Measurements from ENCODE around the gene B2M.
"Not testable (repeated sequence)": the region's sequence is repeated elsewhere in the genome, so short reads cannot be mapped to it uniquely, and the experiment has no call there.

B2M gene

GRCh38 chr15:44726568-44727484, 15.5 kb downstream of the B2M start:
- no peak for DNase-seq

- no peak for DNase-seq
These were observed 16.3 kb downstream of the B2M start for GRCh38 chr15:44727485-44728231.

- DNase-seq: not testable (repeated sequence)
These were observed 16.9 kb downstream of the B2M start for GRCh38 chr15:44728232-44728575.

GRCh38 chr15:44728576-44729407, 17.5 kb downstream of the B2M start:
- DNase-seq: peak; percentile 98

- DNase-seq: no peak
These were observed 18.3 kb downstream of the B2M start for GRCh38 chr15:44729408-44730127.

- no peak for DNase-seq
These were observed 23.6 kb downstream of the B2M start for GRCh38 chr15:44734839-44735481.

- DNase-seq: no peak
These were observed 24.3 kb downstream of the B2M start for GRCh38 chr15:44735482-44736180.

GRCh38 chr15:44736181-44736765, 25.0 kb downstream of the B2M start, which contains the start of gene TRIM69:
TSS of gene TRIM69 (plus strand) at chr15:44736528. CDS start at chr15:44736705, 177 bp downstream.
- no peak for DNase-seq

- DNase-seq: no peak
These were observed 27.1 kb downstream of the B2M start for GRCh38 chr15:44738340-44738984.

GRCh38 chr15:44739222-44739847, 28.0 kb downstream of the B2M start:
- DNase-seq: not testable (repeated sequence)

- not testable (repeated sequence) for DNase-seq
These were observed 32.1 kb downstream of the B2M start for GRCh38 chr15:44743454-44743853.

- DNase-seq: no peak
These were observed 42.0 kb downstream of the B2M start for GRCh38 chr15:44753345-44753744.

GRCh38 chr15:44763187-44763586, 51.9 kb downstream of the B2M start:
- DNase-seq: no peak

- DNase-seq: no peak
These were observed 52.5 kb downstream of the B2M start for GRCh38 chr15:44763848-44764247.

- DNase-seq: no peak
These were observed 53.7 kb downstream of the B2M start for GRCh38 chr15:44765036-44765435.

Data from right hindlimb (tissue), 1 donor.